ENCODE results near the gene SYNDIG1L.

The SYNDIG1L gene

DNA sequence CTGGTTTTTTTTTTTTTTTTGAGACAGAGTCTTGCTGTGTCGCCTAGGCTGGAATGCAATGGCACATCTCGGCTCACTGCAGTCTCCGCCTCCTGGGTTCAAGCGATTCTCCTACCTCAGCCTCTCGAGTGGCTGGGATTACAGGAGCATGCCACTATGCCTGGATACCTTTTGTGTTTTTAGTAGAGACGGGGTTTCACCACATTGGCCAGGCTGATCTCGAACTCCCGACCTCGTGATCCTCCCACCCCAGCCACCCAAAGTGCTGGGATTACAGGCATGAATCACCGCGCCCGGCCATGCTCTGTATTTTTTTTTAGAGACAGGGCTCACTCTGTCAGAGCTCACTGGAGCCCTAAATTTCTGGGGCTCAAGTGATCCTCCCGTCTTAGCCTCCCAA is 45.2 kb downstream of the SYNDIG1L start:
- H3K4me3 ChIP-seq (ENCODE audit: low read depth, low read length), result no peak overlapping the region
- H3K79me2 ChIP-seq (ENCODE audit: control insufficient read depth, insufficient read depth, low read length, poor library complexity), result no peaks in the 10 kb centered on the region
- H3K18ac ChIP-seq (ENCODE audit: low read length), result no peak overlapping the region
- H4K12ac ChIP-seq (ENCODE audit: low read depth, low read length), result no peak overlapping the region
- no peak overlapping the region for H2BK12ac ChIP-seq (ENCODE audit: low read length)
- no peak overlapping the region for H3K9ac ChIP-seq (ENCODE audit: low read length)
- H2BK5ac ChIP-seq (ENCODE audit: low read depth, low read length, poor library complexity), result no peak overlapping the region
- peak overlapping the region; percentile 29 for H2AK5ac ChIP-seq (ENCODE audit: low read length)
- no peak overlapping the region for H4K8ac ChIP-seq (ENCODE audit: low read depth, low read length)
- H4K91ac ChIP-seq (ENCODE audit: low read depth, low read length), result no peak overlapping the region
- H3K4me2 ChIP-seq (ENCODE audit: low read length), result no peak overlapping the region
- no peak overlapping the region for H3K27ac ChIP-seq (ENCODE audit: low read depth, low read length)
- peak; percentile 44 to 59 for DNase-seq
- no peaks in the 10 kb centered on the region for H3K79me1 ChIP-seq (ENCODE audit: low read length)
- no peak overlapping the region for H3K14ac ChIP-seq (ENCODE audit: low read length)
- no peak overlapping the region for H3K4ac ChIP-seq (ENCODE audit: low read depth, low read length)
- no peaks in the 10 kb centered on the region for H3K36me3 ChIP-seq (ENCODE audit: control insufficient read depth in 1 of 2, insufficient read depth in 2 of 2, low read length in 2 of 2)
- H2BK120ac ChIP-seq (ENCODE audit: insufficient read depth, low read length, poor library complexity), result no peak overlapping the region
- no peak overlapping the region for H3K23ac ChIP-seq (ENCODE audit: low read length)
- no peaks in the 10 kb centered on the region for H3K27me3 ChIP-seq (ENCODE audit: insufficient read depth, low read length)
- no peak overlapping the region for H2AFZ ChIP-seq (ENCODE audit: insufficient read depth, low read length, poor library complexity)
- peaks cover 0 to 4% of the 10 kb centered on the region in 2 experiments for H3K4me1 ChIP-seq (ENCODE audit: control insufficient read depth in 1 of 2, insufficient read depth in 2 of 2, low read length in 2 of 2)
- no peaks in the 10 kb centered on the region for H3K9me3 ChIP-seq (ENCODE audit: insufficient read depth, low read depth, low read length)
- no CpG with 5 or more reads among the region's 13 CpGs for WGBS (ENCODE audit: extremely low coverage, insufficient coverage, insufficient read length)

DNA sequence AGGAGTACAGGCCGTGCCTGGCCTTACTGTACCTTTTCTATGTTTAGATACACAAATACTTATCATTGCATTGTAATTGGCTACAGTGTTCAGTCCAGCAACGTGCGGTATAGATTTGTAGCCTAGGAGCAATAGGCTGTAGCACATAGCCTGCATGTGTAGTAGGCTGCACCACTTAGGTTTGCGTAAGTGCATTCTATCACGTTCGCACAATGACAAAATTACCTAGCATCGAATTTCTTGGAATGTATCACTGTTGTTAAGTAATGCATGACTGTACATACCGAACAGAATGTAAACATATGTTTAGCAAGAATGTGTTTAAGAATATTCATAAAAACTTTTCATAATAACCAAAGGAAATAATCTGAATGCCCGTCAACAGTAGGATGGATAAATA is 45.8 kb downstream of the SYNDIG1L start:
- no peak overlapping the region for H2AFZ ChIP-seq (ENCODE audit: insufficient read depth, low read length, poor library complexity)
- H2AK5ac ChIP-seq (ENCODE audit: low read length), result no peak overlapping the region
- H2BK12ac ChIP-seq (ENCODE audit: low read length), result no peak overlapping the region
- no peak overlapping the region for H4K8ac ChIP-seq (ENCODE audit: low read depth, low read length)
- no peak overlapping the region for H3K14ac ChIP-seq (ENCODE audit: low read length)
- no peaks in the 10 kb centered on the region for H3K9me3 ChIP-seq (ENCODE audit: insufficient read depth, low read depth, low read length)
- no peaks in the 10 kb centered on the region for H3K36me3 ChIP-seq (ENCODE audit: control insufficient read depth in 1 of 2, insufficient read depth in 2 of 2, low read length in 2 of 2)
- no peak overlapping the region for H3K23ac ChIP-seq (ENCODE audit: low read length)
- no peaks in the 10 kb centered on the region for H3K79me1 ChIP-seq (ENCODE audit: low read length)
- peaks cover 0 to 4% of the 10 kb centered on the region in 2 experiments for H3K4me1 ChIP-seq (ENCODE audit: control insufficient read depth in 1 of 2, insufficient read depth in 2 of 2, low read length in 2 of 2)
- no peak overlapping the region for H4K91ac ChIP-seq (ENCODE audit: low read depth, low read length)
- no peaks in the 10 kb centered on the region for H3K79me2 ChIP-seq (ENCODE audit: control insufficient read depth, insufficient read depth, low read length, poor library complexity)
- no peak overlapping the region for H3K4me3 ChIP-seq (ENCODE audit: low read depth, low read length)
- H3K4me2 ChIP-seq (ENCODE audit: low read length), result no peak overlapping the region
- no peak overlapping the region for H3K27ac ChIP-seq (ENCODE audit: low read depth, low read length)
- H3K27me3 ChIP-seq (ENCODE audit: insufficient read depth, low read length), result no peaks in the 10 kb centered on the region
- H4K12ac ChIP-seq (ENCODE audit: low read depth, low read length), result no peak overlapping the region
- peak; percentile 88 to 98 for DNase-seq
- no CpG with 5 or more reads among the region's 9 CpGs for whole genome bisulfite sequencing (ENCODE audit: extremely low coverage, insufficient coverage, insufficient read length)
- no peak overlapping the region for H2BK120ac ChIP-seq (ENCODE audit: insufficient read depth, low read length, poor library complexity)
- H3K9ac ChIP-seq (ENCODE audit: low read length), result no peak overlapping the region
- H3K18ac ChIP-seq (ENCODE audit: low read length), result no peak overlapping the region
- no peak overlapping the region for H2BK5ac ChIP-seq (ENCODE audit: low read depth, low read length, poor library complexity)
- H3K4ac ChIP-seq (ENCODE audit: low read depth, low read length), result no peak overlapping the region

DNA sequence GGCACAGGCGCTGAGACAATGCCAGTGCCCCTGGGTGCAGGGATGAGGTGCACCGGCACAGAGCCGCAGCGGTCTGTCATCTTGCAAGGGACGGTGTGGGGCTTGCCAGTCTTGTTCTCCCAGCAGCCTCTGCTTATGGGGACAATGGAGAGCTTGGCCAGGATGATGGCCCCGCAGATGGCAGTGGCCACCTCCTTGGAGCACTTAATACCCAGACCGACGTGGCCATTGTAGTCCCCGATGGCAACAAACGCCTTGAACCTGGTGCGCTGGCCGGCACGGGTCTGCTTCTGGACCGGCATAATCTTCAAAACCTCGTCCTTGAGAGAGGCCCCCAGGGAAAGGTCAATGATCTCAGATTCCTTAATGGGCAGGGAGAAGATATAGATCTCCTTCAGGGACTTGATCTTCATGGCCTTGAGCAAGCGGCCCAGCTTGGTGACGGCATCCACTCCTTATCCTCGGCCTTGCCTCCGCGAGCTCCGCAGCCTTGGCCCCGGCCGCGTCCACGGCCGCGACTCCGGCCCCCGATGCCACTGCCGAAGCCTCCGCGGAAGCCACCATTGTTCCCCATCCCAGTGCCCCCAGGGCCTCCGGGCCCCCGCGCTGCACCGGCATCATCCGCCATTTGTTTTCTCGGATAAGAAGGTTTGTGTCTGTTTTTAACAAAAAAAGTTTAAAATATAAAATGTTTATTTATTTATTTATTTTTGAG is 47.9 kb downstream of the SYNDIG1L start:
- peaks cover 0 to 4% of the 10 kb centered on the region in 2 experiments for H3K4me1 ChIP-seq (ENCODE audit: control insufficient read depth in 1 of 2, insufficient read depth in 2 of 2, low read length in 2 of 2)
- DNase-seq, result peak in 1 of 2 donors; percentile 47
- no peaks in the 10 kb centered on the region for H3K27me3 ChIP-seq (ENCODE audit: insufficient read depth, low read length)
- H4K91ac ChIP-seq (ENCODE audit: low read depth, low read length), result no peak overlapping the region
- H4K12ac ChIP-seq (ENCODE audit: low read depth, low read length), result no peak overlapping the region
- no peak overlapping the region for H3K23ac ChIP-seq (ENCODE audit: low read length)
- no CpG with 5 or more reads among the region's 38 CpGs for WGBS (ENCODE audit: extremely low coverage, insufficient coverage, insufficient read length)
- H3K27ac ChIP-seq (ENCODE audit: low read depth, low read length), result no peak overlapping the region
- no peaks in the 10 kb centered on the region for H3K79me1 ChIP-seq (ENCODE audit: low read length)
- no peak overlapping the region for H3K4me2 ChIP-seq (ENCODE audit: low read length)
- H2BK5ac ChIP-seq (ENCODE audit: low read depth, low read length, poor library complexity), result no peak overlapping the region
- no peaks in the 10 kb centered on the region for H3K36me3 ChIP-seq (ENCODE audit: control insufficient read depth in 1 of 2, insufficient read depth in 2 of 2, low read length in 2 of 2)
- no peak overlapping the region for H3K4me3 ChIP-seq (ENCODE audit: low read depth, low read length)
- no peak overlapping the region for H2BK12ac ChIP-seq (ENCODE audit: low read length)
- no peak overlapping the region for H4K8ac ChIP-seq (ENCODE audit: low read depth, low read length)
- no peaks in the 10 kb centered on the region for H3K9me3 ChIP-seq (ENCODE audit: insufficient read depth, low read depth, low read length)
- H3K9ac ChIP-seq (ENCODE audit: low read length), result no peak overlapping the region
- H3K79me2 ChIP-seq (ENCODE audit: control insufficient read depth, insufficient read depth, low read length, poor library complexity), result no peaks in the 10 kb centered on the region
- no peak overlapping the region for H3K18ac ChIP-seq (ENCODE audit: low read length)
- H2AFZ ChIP-seq (ENCODE audit: insufficient read depth, low read length, poor library complexity), result no peak overlapping the region
- H3K4ac ChIP-seq (ENCODE audit: low read depth, low read length), result no peak overlapping the region
- no peak overlapping the region for H2BK120ac ChIP-seq (ENCODE audit: insufficient read depth, low read length, poor library complexity)
- H3K14ac ChIP-seq (ENCODE audit: low read length), result no peak overlapping the region
- H2AK5ac ChIP-seq (ENCODE audit: low read length), result no peak overlapping the region

DNA sequence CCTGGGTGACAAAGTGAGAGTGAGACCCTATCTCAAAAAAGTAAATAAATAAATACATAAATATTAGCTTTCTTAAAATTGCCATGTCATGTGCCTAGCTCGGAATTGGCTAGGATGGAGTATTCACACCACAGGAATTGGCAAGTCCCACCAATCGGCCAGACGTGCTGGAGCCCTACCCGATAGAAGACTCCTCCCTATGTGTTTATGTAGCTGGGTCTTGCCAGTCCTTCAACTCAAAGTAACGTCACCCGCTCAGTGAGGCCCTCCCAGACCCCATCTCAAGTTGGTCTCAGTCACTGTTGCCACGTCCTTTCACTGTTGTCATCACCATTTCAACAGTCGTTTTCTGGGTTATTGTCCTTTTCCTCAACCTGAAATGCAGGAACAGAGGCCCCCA is 57.6 kb downstream of the SYNDIG1L start:
- Histone ChIP-seq H2BK120ac (ENCODE audit: insufficient read depth, low read length, poor library complexity) (no peak overlapping the region), H2AFZ (ENCODE audit: insufficient read depth, low read length, poor library complexity) (no peak overlapping the region), H3K9ac (ENCODE audit: low read length) (no peak overlapping the region), H2AK5ac (ENCODE audit: low read length) (no peak overlapping the region), H3K27ac (ENCODE audit: low read depth, low read length) (no peak overlapping the region), H4K12ac (ENCODE audit: low read depth, low read length) (no peak overlapping the region), H3K23ac (ENCODE audit: low read length) (no peak overlapping the region), H3K4ac (ENCODE audit: low read depth, low read length) (no peak overlapping the region), H3K14ac (ENCODE audit: low read length) (no peak overlapping the region), H4K8ac (ENCODE audit: low read depth, low read length) (no peak overlapping the region), H3K36me3 (ENCODE audit: control insufficient read depth in 1 of 2, insufficient read depth in 2 of 2, low read length in 2 of 2) (no peaks in the 10 kb centered on the region), H4K91ac (ENCODE audit: low read depth, low read length) (no peak overlapping the region), H3K27me3 (ENCODE audit: insufficient read depth, low read length) (no peaks in the 10 kb centered on the region), H2BK5ac (ENCODE audit: low read depth, low read length, poor library complexity) (no peak overlapping the region), H3K4me3 (ENCODE audit: low read depth, low read length) (no peak overlapping the region), H3K79me1 (ENCODE audit: low read length) (no peaks in the 10 kb centered on the region), H3K18ac (ENCODE audit: low read length) (no peak overlapping the region), H2BK12ac (ENCODE audit: low read length) (no peak overlapping the region), H3K4me1 (ENCODE audit: control insufficient read depth in 1 of 2, insufficient read depth in 2 of 2, low read length in 2 of 2) (no peaks in the 10 kb centered on the region), H3K9me3 (ENCODE audit: insufficient read depth, low read depth, low read length) (no peaks in the 10 kb centered on the region), H3K4me2 (ENCODE audit: low read length) (no peak overlapping the region), H3K79me2 (ENCODE audit: control insufficient read depth, insufficient read depth, low read length, poor library complexity) (no peaks in the 10 kb centered on the region)
- no peak for DNase-seq
- WGBS (ENCODE audit: extremely low coverage, insufficient coverage, insufficient read length), result no CpG with 5 or more reads among the region's 8 CpGs

Measured in trophoblast cell (in vitro differentiated cells and primary cell).